GM12878 (cell line): ENCODE measurements around the gene PXDC1. TPM values are rescaled to one million over a fixed set of nuclear protein-coding genes. Genes with fewer than 3 reads are reported as not detected.

Experiments used
- ATAC-seq: fragments of 200-7000 bp; cut with Tn5 transposase; 3 replicates; pipeline ENCODE4 v1.9.1; 2020; ENCODE audit warnings: mild to moderate bottlenecking, moderate library complexity
- BruUV-seq: library from RNA; stranded (reverse); fragments of 400-500 nt; replicated peaks from 2 replicates; lab custom pipeline; 2021; lab: Mats Ljungman, UMichigan
- CTCF ChIA-PET: fragments of 300-600 bp; sonication (Branson Sonifier 250); formaldehyde crosslinking; extraction: SDS; loops from one replicate; lab custom pipeline; 2021; ENCODE audit warnings: inconsistent platforms; lab: Yijun Ruan, JAX
- POLR2A ChIA-PET: fragments of 350-600 bp; formaldehyde crosslinking; extraction: SDS; loops from one replicate; lab custom pipeline; 2021; ENCODE audit warnings: inconsistent platforms; lab: Charles Lee
- RAD21 ChIA-PET: fragments of 300-600 bp; sonication (Branson Sonifier 250); formaldehyde crosslinking; loops from one replicate; lab custom pipeline; 2023; ENCODE audit warnings: antibody characterized with exemption; ENCODE audit not compliant: unreplicated experiment; lab: Charles Lee
- SMC1A ChIA-PET: fragments of 300-600 bp; sonication (Branson Sonifier 250); formaldehyde crosslinking; loops from one replicate; lab custom pipeline; 2023; ENCODE audit not compliant: unreplicated experiment, uncharacterized antibody; lab: Charles Lee
- DNase-seq: peaks from one replicate; pipeline ENCODE4 v3.0.0-alpha.2; 2011; ENCODE audit warnings: low read depth, low spot score
- FAIRE-seq: peaks from 3 replicates; lab custom pipeline; 2011; peaks lifted over from hg19 to GRCh38; lab: Jason Lieb, UNC
- H2AFZ ChIP-seq: 2 replicates; pipeline ENCODE4 v1.6.0; 2011; ENCODE audit warnings: low read depth, low read length, control low read depth; ENCODE audit not compliant: control insufficient read depth
- H3K27ac ChIP-seq: 2 replicates; pipeline ENCODE4 v1.5.1; 2011; ENCODE audit warnings: control low read depth; ENCODE audit not compliant: control insufficient read depth, insufficient read depth
- H3K27me3 ChIP-seq, 2 experiments: replicated peaks in 1 of 2; 2 replicates each; pipeline versions ENCODE4 v1.6.0 to v1.6.1; 2011; ENCODE audit warnings: low read length in 1 of 2; ENCODE audit not compliant: control insufficient read depth in 2 of 2, insufficient read depth in 2 of 2
- H3K36me3 ChIP-seq, 2 experiments: 2 replicates each; pipeline ENCODE4 v1.5.1; 2011; ENCODE audit warnings: low read length in 1 of 2; ENCODE audit not compliant: control insufficient read depth in 2 of 2, insufficient read depth in 2 of 2
- H3K4me1 ChIP-seq: 2 replicates; pipeline ENCODE4 v1.6.1; 2011; ENCODE audit warnings: mild to moderate bottlenecking, low read length, moderate library complexity, mixed read lengths; ENCODE audit not compliant: control insufficient read depth, insufficient read depth
- H3K4me2 ChIP-seq: 2 replicates; pipeline ENCODE4 v1.6.0; 2011; ENCODE audit warnings: control low read depth; ENCODE audit not compliant: control insufficient read depth, insufficient read depth
- H3K4me3 ChIP-seq: fragments of 200-600 bp; sonication (generic); 2 replicates; pipeline ENCODE4 v1.5.1; 2016
- H3K79me2 ChIP-seq: 2 replicates; pipeline ENCODE4 v1.6.0; 2011; ENCODE audit warnings: low read length; ENCODE audit not compliant: control insufficient read depth, insufficient read depth
- H3K9ac ChIP-seq: 2 replicates; pipeline ENCODE4 v1.8.0; 2011; ENCODE audit warnings: low read length, control low read depth, mixed read lengths; ENCODE audit not compliant: control insufficient read depth, insufficient read depth
- H3K9me3 ChIP-seq: replicated peaks from 3 replicates; pipeline ENCODE4 v1.5.1; 2011; ENCODE audit warnings: mild to moderate bottlenecking, low read length; ENCODE audit not compliant: control insufficient read depth, insufficient read depth
- H4K20me1 ChIP-seq: 2 replicates; pipeline ENCODE4 v1.6.0; 2011; ENCODE audit not compliant: control insufficient read depth, insufficient read depth
- ELK1 ChIP-seq: IDR thresholded peaks from 2 replicates; pipeline ENCODE4 v1.6.1; 2012; ENCODE audit warnings: low read depth, low read length, improper control_type of control experiment
- FOXK2 ChIP-seq: fragments of 450-650 bp; IDR thresholded peaks from 2 replicates; pipeline ENCODE4 v1.6.1; 2017; ENCODE audit warnings: mild to moderate bottlenecking, moderate library complexity
- JUNB ChIP-seq: IDR thresholded peaks from 2 replicates; pipeline ENCODE4 v1.6.1; 2016; ENCODE audit warnings: antibody characterized with exemption, mild to moderate bottlenecking
- PAX5 ChIP-seq: IDR thresholded peaks from 2 replicates; pipeline ENCODE4 v1.6.1; 2011; ENCODE audit warnings: low read depth, low read length, borderline replicate concordance
- RELA ChIP-seq: fragments of 450-650 bp; IDR thresholded peaks from 2 replicates; pipeline ENCODE4 v1.8.0; 2014; ENCODE audit warnings: borderline replicate concordance; ENCODE audit not compliant: partially characterized antibody
- SRF ChIP-seq, 2 experiments: IDR thresholded peaks; 2 replicates each; pipeline ENCODE4 v1.6.1; 2011; ENCODE audit warnings: low read depth in 2 of 2, low read length in 2 of 2, mild to moderate bottlenecking in 1 of 2, moderate library complexity in 1 of 2
- WGBS: methylation state at CpG from one replicate; pipeline ENCODE4 v1.1.6; 2016; ENCODE audit warnings: low lambda C conversion rate; ENCODE audit not compliant: insufficient replicate concordance, insufficient coverage; ENCODE audit errors: missing lambda C conversion rate; 5-methylcytosine and 5-hydroxymethylcytosine counted together
- in situ Hi-C: fragments of 300-500 bp; cut with MboI; formaldehyde crosslinking; loops from 9 replicates; pipeline ENCODE4 v1.14.3; 2018; ENCODE audit warnings: mixed read lengths
- intact Hi-C: fragments of 100-400 bp; cut with micrococcal nuclease; formaldehyde crosslinking; loops from one replicate; pipeline ENCODE4 v1.14.2; 2022; ENCODE audit not compliant: unreplicated experiment
- polyA plus RNA-seq, 11 experiments: library from polyadenylated mRNA; depleted of rRNA in 4 of 11; unstranded in 6 of 11; stranded (reverse) in 5 of 11; fragments of >200 nt; fragmentation: Nextera tagmentation in 4 of 11; fragmentation: Illumina TruSeq in 1 of 11; extraction: Ambion mirVana in 4 of 11; extraction: Trizol in 1 of 11; gene quantifications; 1 replicate in 1 of 11; 2 replicates in 10 of 11; pipeline versions ENCODE4 v1.2.1 to v1.2.3, GENCODE V29; 2011 to 2016; ENCODE audit warnings: inconsistent platforms in 2 of 11, missing spikeins in 2 of 11, low read depth in 1 of 11
- total RNA-seq, 4 experiments: library from RNA; depleted of rRNA in 3 of 4; stranded (reverse); fragments of >200 nt in 3 of 4; fragmentation: Illumina TruSeq in 1 of 4; extraction: Trizol in 1 of 4; gene quantifications; 2 replicates each; pipeline versions ENCODE4 v1.2.1 to v1.2.3, GENCODE V29; 2013 to 2021
- TF ChIP-seq, protein P1 (sequence below): IDR thresholded peaks from 2 replicates; pipeline ENCODE4 v1.6.1; 2012; ENCODE audit warnings: low read depth, low read length, improper control_type of control experiment

The PXDC1 gene
- total and polyA plus RNA-seq, 10 of the 15 experiments (the other 5 are each of a cell fraction or from before 2014, with no cell fraction given): 0.03 to 0.72 (median 0.32) TPM; not detected in 2

- no peak for TF ChIP-seq PAX5
- TF ChIP-seq SRF (IDR thresholded peaks at IDR 0.05; ENCODE audit: low read depth in 2 of 2, low read length in 2 of 2): no peak
- TF ChIP-seq ELK1: no peak
- TF ChIP-seq JUNB: 0 out of 2 replicates have a peak, but pooled peaks have one; percentile 11
- no peak for TF ChIP-seq RELA
- TF ChIP-seq FOXK2: no peak
- TF ChIP-seq, protein P1, sequence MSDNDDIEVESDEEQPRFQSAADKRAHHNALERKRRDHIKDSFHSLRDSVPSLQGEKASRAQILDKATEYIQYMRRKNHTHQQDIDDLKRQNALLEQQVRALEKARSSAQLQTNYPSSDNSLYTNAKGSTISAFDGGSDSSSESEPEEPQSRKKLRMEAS: no peak
- ChIA-PET SMC1A (interaction anchor here (0.9 to 2.6 kb wide), 8 partner anchors 11 to 462 kb away, joined by 3 to 15 read pairs (median 6); no protein-coding TSS in a partner anchor), POLR2A (no interaction called here), RAD21 (interaction anchor here (1.3 to 1.9 kb wide), 2 partner anchors 237 to 414 kb away, joined by 3 to 5 read pairs; no protein-coding TSS in a partner anchor), CTCF (interaction anchor here (1.0 to 5.5 kb wide), 8 partner anchors 9 to 468 kb away, joined by 3 to 74 read pairs (median 5); no protein-coding TSS in a partner anchor)
- intact Hi-C loops (loop anchor here (1.0 to 10.0 kb wide), 7 partner anchors 145 to 473 kb away; no protein-coding TSS in a partner anchor), in situ Hi-C loops (no loop called here)
- Histone ChIP-seq H3K4me2 (no peak overlapping the region), H3K27me3 (no peaks in the 10 kb centered on the region), H2AFZ (peak overlapping the region; percentile 82; the same call in 1 of the 2 replicates), H3K4me1 (peaks cover 8% of the 10 kb centered on the region), H3K4me3 (no peak overlapping the region), H3K79me2 (no peaks in the 10 kb centered on the region), H3K9ac (no peak overlapping the region), H4K20me1 (no peaks in the 10 kb centered on the region), H3K9me3 (no peaks in the 10 kb centered on the region), H3K27ac (no peak overlapping the region), H3K36me3 (no peaks in the 10 kb centered on the region)
- ATAC-seq (no peak), DNase-seq (no peak), FAIRE-seq (no peak)
- no TSS peak for BruUV-seq
- WGBS: 65% methylated on average over 3 of the region's 3 CpGs
Measured at GRCh38 chr6:3742076-3742425, 9.5 kb downstream of the PXDC1 start.
